Activated CD8-positive, alpha-beta T cell treated with anti-CD3 and anti-CD28 coated beads for 36 hours (primary cell): ENCODE results near the gene NDFIP1. TPM values are rescaled to one million over a fixed set of nuclear protein-coding genes. Genes with fewer than 3 reads are reported as not detected.

Experiments
- ATAC-seq: fragments of 200-7000 bp; cut with Tn5 transposase; one replicate; pipeline ENCODE4 v1.10.0; 2021; ENCODE audit warnings: mild to moderate bottlenecking, moderate library complexity
- CTCF ChIA-PET: fragments of 350-600 bp; sonication (Branson Sonifier 250); formaldehyde crosslinking; loops from one replicate; lab custom pipeline; 2021; ENCODE audit warnings: antibody characterized with exemption; lab: Charles Lee
- POLR2A ChIA-PET: fragments of 350-600 bp; sonication (Branson Sonifier 250); formaldehyde crosslinking; loops from one replicate; lab custom pipeline; 2021; ENCODE audit warnings: antibody characterized with exemption; lab: Charles Lee
- DNase-seq: peaks from one replicate; pipeline ENCODE4 v3.0.0-alpha.2; 2020
- H3K27ac Mint-ChIP-seq: one replicate; pipeline ENCODE4 v1.8.0; 2021; ENCODE audit warnings: mild to moderate bottlenecking, mixed read lengths
- H3K27me3 Mint-ChIP-seq: one replicate; pipeline ENCODE4 v1.8.0; 2021; ENCODE audit warnings: mixed read lengths
- H3K36me3 Mint-ChIP-seq: one replicate; pipeline ENCODE4 v1.8.0; 2021; ENCODE audit warnings: low read depth, mixed read lengths
- H3K4me1 Mint-ChIP-seq: one replicate; pipeline ENCODE4 v1.8.0; 2021; ENCODE audit warnings: low read depth, mixed read lengths
- H3K4me3 Mint-ChIP-seq: one replicate; pipeline ENCODE4 v1.8.0; 2021; ENCODE audit warnings: mild to moderate bottlenecking, moderate library complexity, mixed read lengths
- H3K9me3 Mint-ChIP-seq: one replicate; pipeline ENCODE4 v1.8.0; 2021; ENCODE audit warnings: mixed read lengths
- intact Hi-C: fragments of 100-400 bp; cut with micrococcal nuclease; formaldehyde crosslinking; loops from one replicate; pipeline ENCODE4 v1.10.0; 2022
- total RNA-seq, 2 experiments: library from RNA; stranded (reverse); gene quantifications; one replicate each; pipeline ENCODE4 v1.2.3, GENCODE V29; 2021
- TF ChIP-seq, protein P1 (sequence below): fragments of 200-600 bp; IDR thresholded peaks from one replicate; pipeline ENCODE4 v1.8.0; 2022; ENCODE audit warnings: antibody characterized with exemption, mild to moderate bottlenecking

Gene NDFIP1
- total RNA-seq, 2 experiments from 2014 or later, result 93.8 to 96.9 TPM

GRCh38 chr5:142079306-142079721 is 29.3 kb upstream of the NDFIP1 start:
- ChIA-PET POLR2A (interaction anchor here (1.3 kb wide), 1 partner anchor 30 kb away, joined by 3 read pairs; no protein-coding TSS in a partner anchor), CTCF (interaction anchor here (1.0 to 2.2 kb wide), 3 partner anchors 9 to 16 kb away, joined by 3 to 5 read pairs (median 4); no protein-coding TSS in a partner anchor)
- ATAC-seq (no peak), DNase-seq (no peak)
- Mint-ChIP-seq H3K9me3 (no peaks in the 10 kb centered on the region), H3K27ac (no peak overlapping the region), H3K4me1 (peaks cover 27% of the 10 kb centered on the region), H3K27me3 (no peaks in the 10 kb centered on the region), H3K36me3 (no peaks in the 10 kb centered on the region), H3K4me3 (no peak overlapping the region)
- intact Hi-C loops, result no loop called here
- TF ChIP-seq, protein P1, sequence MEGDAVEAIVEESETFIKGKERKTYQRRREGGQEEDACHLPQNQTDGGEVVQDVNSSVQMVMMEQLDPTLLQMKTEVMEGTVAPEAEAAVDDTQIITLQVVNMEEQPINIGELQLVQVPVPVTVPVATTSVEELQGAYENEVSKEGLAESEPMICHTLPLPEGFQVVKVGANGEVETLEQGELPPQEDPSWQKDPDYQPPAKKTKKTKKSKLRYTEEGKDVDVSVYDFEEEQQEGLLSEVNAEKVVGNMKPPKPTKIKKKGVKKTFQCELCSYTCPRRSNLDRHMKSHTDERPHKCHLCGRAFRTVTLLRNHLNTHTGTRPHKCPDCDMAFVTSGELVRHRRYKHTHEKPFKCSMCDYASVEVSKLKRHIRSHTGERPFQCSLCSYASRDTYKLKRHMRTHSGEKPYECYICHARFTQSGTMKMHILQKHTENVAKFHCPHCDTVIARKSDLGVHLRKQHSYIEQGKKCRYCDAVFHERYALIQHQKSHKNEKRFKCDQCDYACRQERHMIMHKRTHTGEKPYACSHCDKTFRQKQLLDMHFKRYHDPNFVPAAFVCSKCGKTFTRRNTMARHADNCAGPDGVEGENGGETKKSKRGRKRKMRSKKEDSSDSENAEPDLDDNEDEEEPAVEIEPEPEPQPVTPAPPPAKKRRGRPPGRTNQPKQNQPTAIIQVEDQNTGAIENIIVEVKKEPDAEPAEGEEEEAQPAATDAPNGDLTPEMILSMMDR, result no peak

DNA sequence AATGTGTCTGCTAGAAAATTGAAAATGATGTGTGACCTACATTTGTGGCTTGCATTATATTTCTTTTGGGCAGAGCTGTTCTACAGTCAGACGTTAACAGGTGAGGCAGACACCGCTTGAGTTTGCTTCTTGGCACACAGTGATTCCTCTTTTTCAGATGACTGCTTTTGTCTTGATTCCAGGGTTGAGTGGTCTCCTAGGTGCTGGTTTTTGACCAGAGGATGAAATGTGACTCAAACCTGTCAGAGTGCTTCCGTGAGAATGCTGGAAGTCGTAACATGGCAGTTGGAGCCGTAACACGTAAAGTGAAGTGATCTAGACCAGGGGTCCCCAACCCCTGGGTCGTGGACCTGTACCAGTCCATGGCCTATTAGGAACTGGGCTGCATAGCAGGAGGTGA is 28.3 kb upstream of the NDFIP1 start:
- ChIA-PET POLR2A (interaction anchor here (1.0 kb wide), 1 partner anchor 68 kb away, joined by 3 read pairs; no protein-coding TSS in a partner anchor), CTCF (no interaction called here)
- H3K9me3 Mint-ChIP-seq, result no peaks in the 10 kb centered on the region
- TF ChIP-seq, protein P1, result no peak
- no peak overlapping the region for H3K27ac Mint-ChIP-seq
- no peak overlapping the region for H3K4me3 Mint-ChIP-seq
- no peaks in the 10 kb centered on the region for H3K27me3 Mint-ChIP-seq
- DNase-seq (no peak), ATAC-seq (no peak)
- H3K4me1 Mint-ChIP-seq, result peaks cover 28% of the 10 kb centered on the region
- intact Hi-C loops, result no loop called here
- H3K36me3 Mint-ChIP-seq, result no peaks in the 10 kb centered on the region

DNA sequence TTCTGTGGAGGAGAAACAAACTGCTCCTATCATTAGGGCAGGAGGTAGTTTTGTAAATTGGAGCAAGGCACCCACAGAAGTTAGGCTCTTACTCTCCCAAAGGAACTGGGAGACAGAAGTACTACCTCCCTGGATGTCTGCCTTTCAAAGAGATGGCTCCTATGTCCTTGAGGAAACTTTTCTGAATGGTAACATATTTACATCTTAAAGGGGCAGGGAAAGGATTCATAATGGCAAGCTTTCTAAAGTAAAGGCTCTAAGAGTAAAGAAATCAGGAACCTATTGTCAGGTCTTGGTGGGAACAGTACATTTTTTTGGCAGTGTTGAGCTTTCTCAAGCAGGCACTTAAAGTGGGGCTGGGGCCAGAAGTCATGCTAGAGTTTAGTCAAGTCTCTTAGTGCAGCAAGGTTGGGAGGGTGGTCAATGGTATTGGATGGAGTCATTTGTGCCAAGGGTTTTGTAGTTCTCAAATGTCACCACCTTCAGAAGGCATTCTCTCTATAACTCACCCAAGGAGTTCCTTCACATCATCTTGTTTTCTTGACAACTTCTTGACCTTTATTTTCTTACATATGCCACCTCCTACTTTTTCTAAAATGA is 26.3 kb upstream of the NDFIP1 start:
- TF ChIP-seq, protein P1, result no peak
- Mint-ChIP-seq H3K4me3 (no peak overlapping the region), H3K36me3 (no peaks in the 10 kb centered on the region), H3K4me1 (peaks cover 33% of the 10 kb centered on the region), H3K27ac (peak overlapping the region; percentile 67), H3K9me3 (no peaks in the 10 kb centered on the region), H3K27me3 (no peaks in the 10 kb centered on the region)
- intact Hi-C loops, result no loop called here
- ChIA-PET CTCF (interaction anchor here (1.0 kb wide), 1 partner anchor 13 kb away, joined by 3 read pairs; no protein-coding TSS in a partner anchor), POLR2A (interaction anchor here (1.0 to 1.4 kb wide), 2 partner anchors 11 to 14 kb away, joined by 5 to 6 read pairs; no protein-coding TSS in a partner anchor)
- DNase-seq, result peak; percentile 67
- peak; percentile 92 for ATAC-seq

GRCh38 chr5:142086229-142086628 is 22.4 kb upstream of the NDFIP1 start:
- intact Hi-C loops, result no loop called here
- ATAC-seq (no peak), DNase-seq (no peak)
- no peaks in the 10 kb centered on the region for H3K9me3 Mint-ChIP-seq
- H3K4me3 Mint-ChIP-seq, result no peak overlapping the region
- peaks cover 63% of the 10 kb centered on the region for H3K4me1 Mint-ChIP-seq
- CTCF ChIA-PET, result interaction anchor here (1.1 to 1.3 kb wide), 2 partner anchors 57 to 72 kb away, joined by 3 to 4 read pairs; no protein-coding TSS in a partner anchor
- POLR2A ChIA-PET, result interaction anchor here (1.1 to 2.3 kb wide), 2 partner anchors 23 to 28 kb away, joined by 3 to 9 read pairs; partner anchors contain the start of gene NDFIP1
- H3K27me3 Mint-ChIP-seq, result no peaks in the 10 kb centered on the region
- no peaks in the 10 kb centered on the region for H3K36me3 Mint-ChIP-seq
- TF ChIP-seq, protein P1, result no peak
- H3K27ac Mint-ChIP-seq, result no peak overlapping the region

GRCh38 chr5:142086679-142087078 is 21.9 kb upstream of the NDFIP1 start:
- TF ChIP-seq, protein P1, result no peak
- Mint-ChIP-seq H3K27me3 (no peaks in the 10 kb centered on the region), H3K27ac (no peak overlapping the region), H3K36me3 (no peaks in the 10 kb centered on the region), H3K4me1 (peaks cover 67% of the 10 kb centered on the region), H3K4me3 (no peak overlapping the region), H3K9me3 (no peaks in the 10 kb centered on the region)
- ATAC-seq (no peak), DNase-seq (no peak)
- intact Hi-C loops, result no loop called here
- CTCF ChIA-PET, result interaction anchor here (1.0 to 1.3 kb wide), 3 partner anchors 9 to 72 kb away, joined by 3 to 4 read pairs (median 3); no protein-coding TSS in a partner anchor
- POLR2A ChIA-PET, result interaction anchor here (1.0 to 2.3 kb wide), 3 partner anchors 9 to 29 kb away, joined by 3 to 9 read pairs (median 3); partner anchors contain the start of gene NDFIP1
